Transverse colon (tissue), 4 donors: ENCODE measurements around the gene PRND. TPM values are rescaled to one million over a fixed set of nuclear protein-coding genes. Genes with fewer than 3 reads are reported as not detected.

Source experiments
- DNase-seq: peaks from one replicate; pipeline ENCODE4 v3.0.0-alpha.2; 2019
- H3K27ac ChIP-seq, 4 donors: fragments of 200-600 bp; sonication (generic); 2 replicates each; pipeline ENCODE4 v1.5.1; 2016 to 2018; ENCODE audit warnings: inconsistent platforms in 4 of 4
- H3K27me3 ChIP-seq: fragments of 200-600 bp; sonication (generic); 2 replicates; pipeline ENCODE4 v1.5.1; 2017; ENCODE audit warnings: inconsistent platforms
- H3K36me3 ChIP-seq, 4 donors: fragments of 200-600 bp; sonication (generic); 2 replicates each; pipeline ENCODE4 v1.5.1; 2017 to 2019; ENCODE audit warnings: inconsistent platforms in 4 of 4
- H3K4me1 ChIP-seq, 4 donors: fragments of 200-600 bp; sonication (generic); 2 replicates each; pipeline ENCODE4 v1.5.1; 2017 to 2020; ENCODE audit warnings: inconsistent platforms in 4 of 4
- H3K4me3 ChIP-seq, 4 donors: fragments of 200-600 bp; sonication (generic); 1 replicate in 1 of 4; 2 replicates in 3 of 4; pipeline versions ENCODE4 v1.5.1 to v1.6.1; 2017 to 2019; ENCODE audit warnings: inconsistent platforms in 4 of 4
- H3K9me3 ChIP-seq, 2 donors: fragments of 200-600 bp; sonication (generic); 2 replicates each; pipeline ENCODE4 v1.5.1; 2017 to 2019; ENCODE audit warnings: inconsistent platforms in 2 of 2
- CTCF ChIP-seq, 5 experiments: fragments of 200-600 bp in 3 of 5; fragments of 450-650 bp in 2 of 5; sonication (generic) in 3 of 5; IDR thresholded peaks; 1 replicate in 2 of 5; 2 replicates in 3 of 5; pipeline ENCODE4 v1.5.1; 2016 to 2017; ENCODE audit warnings: antibody characterized with exemption in 5 of 5, inconsistent platforms in 3 of 5, mild to moderate bottlenecking in 2 of 5, moderate library complexity in 1 of 5
- EP300 ChIP-seq: sonication (generic); formaldehyde crosslinking; IDR thresholded peaks from one replicate; pipeline ENCODE4 v1.6.1; 2017; ENCODE audit warnings: antibody characterized with exemption, low read depth
- POLR2A ChIP-seq: fragments of 450-650 bp; IDR thresholded peaks from one replicate; pipeline ENCODE4 v1.6.1; 2016; ENCODE audit warnings: antibody characterized with exemption, mild to moderate bottlenecking, moderate library complexity
- POLR2AphosphoS5 ChIP-seq, 3 donors: sonication (generic); formaldehyde crosslinking; IDR thresholded peaks; one replicate each; pipeline ENCODE4 v1.6.1; 2016; ENCODE audit warnings: antibody characterized with exemption in 3 of 3
- WGBS, 2 donors: methylation state at CpG; one replicate each; pipeline ENCODE4 v1.1.5; 2018; ENCODE audit warnings: low coverage in 1 of 2; 5-methylcytosine and 5-hydroxymethylcytosine counted together
- in situ Hi-C, 4 donors: fragments of 200-750 bp; cut with MboI; loops; one replicate each; pipeline versions ENCODE4 v1.15.0 to v1.15.1; 2017; ENCODE audit warnings: low sequenced_read_pairs in 3 of 4, low pct_ligation_motif_present in 1 of 4, low pct_unique_long_range_greater_than_20kb in 1 of 4
- intact Hi-C: fragments of 100-400 bp; cut with DNase I; formaldehyde crosslinking; loops from one replicate; pipeline ENCODE4 v1.15.1; 2023; ENCODE audit warnings: low total_unique reads
- total RNA-seq, 4 donors: library from RNA; depleted of rRNA; stranded (reverse); fragments of >200 nt; gene quantifications; one replicate each; pipeline ENCODE4 v1.1.0, GENCODE V29; 2016

Gene PRND
- total RNA-seq, 4 donors from 2014 or later, result not detected

GRCh38 chr20:4719190-4719589 is 2.5 kb upstream of the PRND start:
- Histone ChIP-seq H3K36me3 (no peaks in the 10 kb centered on the region), H3K27me3 (no peaks in the 10 kb centered on the region), H3K9me3 (no peaks in the 10 kb centered on the region), H3K4me1 (peaks cover 0 to 4% (median 4%) of the 10 kb centered on the region in 4 donors), H3K27ac (peak overlapping the region in 2 of 4 donors; percentile 56 to 81), H3K4me3 (no peak overlapping the region)
- intact Hi-C loops (no loop called here), in situ Hi-C loops (loop anchor here in 3 of 4 donors (5.0 kb wide), 3 partner anchors 107 to 117 kb away; no protein-coding TSS in a partner anchor)
- WGBS, 2 donors, result 100% methylated on average over 1 to 2 of the region's 2 CpGs
- no peak for TF ChIP-seq CTCF (IDR thresholded peaks at IDR 0.05)
- no peak for TF ChIP-seq EP300
- TF ChIP-seq POLR2AphosphoS5 (IDR thresholded peaks at IDR 0.05), result no peak
- no peak for TF ChIP-seq POLR2A
- no peak for DNase-seq

GRCh38 chr20:4720041-4720976 is 1.4 kb upstream of the PRND start:
- intact Hi-C loops (loop anchor here (2.0 kb wide), 1 partner anchor 112 kb away; no protein-coding TSS in a partner anchor), in situ Hi-C loops (loop anchor here in 1 of 4 donors (10.0 kb wide), 1 partner anchor 116 kb away; no protein-coding TSS in a partner anchor)
- DNase-seq, result peak; percentile 83
- H3K27me3 ChIP-seq, result no peaks in the 10 kb centered on the region
- no peaks in the 10 kb centered on the region for H3K9me3 ChIP-seq
- TF ChIP-seq EP300 (no peak), CTCF (IDR thresholded peaks at IDR 0.05) (peak; percentile 64 to 81 (median 66))
- H3K4me1 ChIP-seq, result peaks cover 0 to 4% (median 4%) of the 10 kb centered on the region in 4 donors
- H3K36me3 ChIP-seq, result no peaks in the 10 kb centered on the region
- WGBS, 2 donors, result 20 to 23% methylated on average over 17 to 18 of the region's 18 CpGs
- H3K4me3 ChIP-seq, result no peak overlapping the region
- H3K27ac ChIP-seq, result peak overlapping the region; percentile 56 to 81 (median 61)

- no peaks in the 10 kb centered on the region for H3K9me3 ChIP-seq
- H3K36me3 ChIP-seq, result no peaks in the 10 kb centered on the region
- H3K4me3 ChIP-seq, result no peak overlapping the region
- no peak for DNase-seq
- peaks cover 0 to 4% (median 4%) of the 10 kb centered on the region in 4 donors for H3K4me1 ChIP-seq
- no peaks in the 10 kb centered on the region for H3K27me3 ChIP-seq
- TF ChIP-seq POLR2AphosphoS5 (IDR thresholded peaks at IDR 0.05) (no peak), EP300 (no peak), POLR2A (no peak), CTCF (IDR thresholded peaks at IDR 0.05) (no peak)
- in situ Hi-C loops, result loop anchor here in 1 of 4 donors (10.0 kb wide), 1 partner anchor 116 kb away; no protein-coding TSS in a partner anchor
- WGBS, 2 donors, result 0 to 27% methylated on average over 1 to 10 of the region's 10 CpGs
- peak overlapping the region in 1 of 4 donors; percentile 11 for H3K27ac ChIP-seq
- intact Hi-C loops, result loop anchor here (2.0 kb wide), 1 partner anchor 112 kb away; no protein-coding TSS in a partner anchor
These were observed 746 bp upstream of the PRND start for GRCh38 chr20:4720977-4721349.

- no peaks in the 10 kb centered on the region for H3K27me3 ChIP-seq
- in situ Hi-C loops (loop anchor here in 1 of 4 donors (10.0 kb wide), 1 partner anchor 118 kb away; no protein-coding TSS in a partner anchor), intact Hi-C loops (no loop called here)
- H3K9me3 ChIP-seq, result no peaks in the 10 kb centered on the region
- H3K4me1 ChIP-seq, result peaks cover 0 to 9% (median 4%) of the 10 kb centered on the region in 4 donors
- H3K4me3 ChIP-seq, result no peak overlapping the region
- no peak overlapping the region for H3K27ac ChIP-seq
- WGBS, 2 donors, result 75% methylated on average over 5 of the region's 5 CpGs; no CpG with 5 or more reads in 1 of the 2 donors
- TF ChIP-seq EP300 (no peak), POLR2AphosphoS5 (IDR thresholded peaks at IDR 0.05) (no peak), CTCF (IDR thresholded peaks at IDR 0.05) (no peak), POLR2A (no peak)
- no peak for DNase-seq
- no peaks in the 10 kb centered on the region for H3K36me3 ChIP-seq
These were observed 862 bp downstream of the PRND start for GRCh38 chr20:4722571-4722970.
